ENCODE measurements around the gene SELENOV.

- TF ChIP-seq EP300 (IDR thresholded peaks at IDR 0.05) = no peak
- no peak for TF ChIP-seq CTCF (IDR thresholded peaks at IDR 0.05)
Observed at GRCh38 chr19:39481229-39481545, 33.8 kb upstream of the SELENOV start.
